ENCODE results near the gene P3H2.

P3H2 gene, protein sequence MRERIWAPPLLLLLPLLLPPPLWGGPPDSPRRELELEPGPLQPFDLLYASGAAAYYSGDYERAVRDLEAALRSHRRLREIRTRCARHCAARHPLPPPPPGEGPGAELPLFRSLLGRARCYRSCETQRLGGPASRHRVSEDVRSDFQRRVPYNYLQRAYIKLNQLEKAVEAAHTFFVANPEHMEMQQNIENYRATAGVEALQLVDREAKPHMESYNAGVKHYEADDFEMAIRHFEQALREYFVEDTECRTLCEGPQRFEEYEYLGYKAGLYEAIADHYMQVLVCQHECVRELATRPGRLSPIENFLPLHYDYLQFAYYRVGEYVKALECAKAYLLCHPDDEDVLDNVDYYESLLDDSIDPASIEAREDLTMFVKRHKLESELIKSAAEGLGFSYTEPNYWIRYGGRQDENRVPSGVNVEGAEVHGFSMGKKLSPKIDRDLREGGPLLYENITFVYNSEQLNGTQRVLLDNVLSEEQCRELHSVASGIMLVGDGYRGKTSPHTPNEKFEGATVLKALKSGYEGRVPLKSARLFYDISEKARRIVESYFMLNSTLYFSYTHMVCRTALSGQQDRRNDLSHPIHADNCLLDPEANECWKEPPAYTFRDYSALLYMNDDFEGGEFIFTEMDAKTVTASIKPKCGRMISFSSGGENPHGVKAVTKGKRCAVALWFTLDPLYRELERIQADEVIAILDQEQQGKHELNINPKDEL

DNA sequence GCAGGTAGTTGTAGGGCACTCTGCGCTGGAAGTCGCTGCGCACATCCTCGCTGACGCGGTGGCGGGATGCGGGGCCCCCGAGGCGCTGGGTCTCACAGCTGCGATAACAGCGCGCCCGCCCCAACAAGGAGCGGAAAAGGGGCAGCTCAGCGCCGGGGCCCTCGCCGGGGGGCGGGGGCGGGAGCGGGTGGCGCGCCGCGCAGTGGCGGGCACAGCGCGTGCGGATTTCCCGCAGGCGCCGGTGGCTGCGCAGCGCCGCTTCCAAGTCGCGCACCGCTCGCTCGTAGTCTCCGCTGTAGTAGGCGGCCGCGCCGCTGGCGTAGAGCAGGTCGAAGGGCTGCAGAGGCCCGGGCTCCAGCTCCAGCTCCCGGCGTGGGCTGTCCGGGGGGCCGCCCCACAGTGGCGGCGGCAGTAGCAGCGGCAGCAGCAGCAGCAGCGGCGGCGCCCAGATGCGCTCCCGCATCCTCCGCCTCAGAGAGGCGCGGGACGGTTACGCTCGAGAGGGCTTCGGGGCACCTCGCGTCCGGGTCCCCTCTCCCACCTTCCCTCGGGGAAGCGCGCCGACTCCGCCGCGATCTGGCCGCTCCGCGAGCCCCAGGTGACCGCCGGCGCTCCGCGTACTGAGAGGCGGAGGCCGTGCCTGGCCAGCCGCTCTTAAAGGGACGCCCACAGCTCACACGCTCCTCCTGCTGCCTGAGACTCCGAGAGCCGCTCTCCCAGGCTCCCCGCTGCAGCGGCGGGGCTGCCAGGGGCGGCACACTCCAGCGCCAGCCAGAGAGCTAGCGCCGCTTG is at the start of gene P3H2:
P3H2 (minus strand) TSS at position 629 of the 792 bp plus-strand sequence; CDS start at position 463, 166 bp downstream.
- TF ChIP-seq, protein P1, sequence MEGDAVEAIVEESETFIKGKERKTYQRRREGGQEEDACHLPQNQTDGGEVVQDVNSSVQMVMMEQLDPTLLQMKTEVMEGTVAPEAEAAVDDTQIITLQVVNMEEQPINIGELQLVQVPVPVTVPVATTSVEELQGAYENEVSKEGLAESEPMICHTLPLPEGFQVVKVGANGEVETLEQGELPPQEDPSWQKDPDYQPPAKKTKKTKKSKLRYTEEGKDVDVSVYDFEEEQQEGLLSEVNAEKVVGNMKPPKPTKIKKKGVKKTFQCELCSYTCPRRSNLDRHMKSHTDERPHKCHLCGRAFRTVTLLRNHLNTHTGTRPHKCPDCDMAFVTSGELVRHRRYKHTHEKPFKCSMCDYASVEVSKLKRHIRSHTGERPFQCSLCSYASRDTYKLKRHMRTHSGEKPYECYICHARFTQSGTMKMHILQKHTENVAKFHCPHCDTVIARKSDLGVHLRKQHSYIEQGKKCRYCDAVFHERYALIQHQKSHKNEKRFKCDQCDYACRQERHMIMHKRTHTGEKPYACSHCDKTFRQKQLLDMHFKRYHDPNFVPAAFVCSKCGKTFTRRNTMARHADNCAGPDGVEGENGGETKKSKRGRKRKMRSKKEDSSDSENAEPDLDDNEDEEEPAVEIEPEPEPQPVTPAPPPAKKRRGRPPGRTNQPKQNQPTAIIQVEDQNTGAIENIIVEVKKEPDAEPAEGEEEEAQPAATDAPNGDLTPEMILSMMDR (IDR thresholded peaks at IDR 0.05; ENCODE audit: control extremely low read depth, extremely low read depth, low read depth, missing control alignments): peak; percentile 46
- CTCF ChIA-PET: interaction anchor here (0.6 to 3.1 kb wide), 15 partner anchors 10 to 159 kb away, joined by 3 to 13 read pairs (median 3); no protein-coding TSS in a partner anchor
- peak; percentile 77 for DNase-seq (ENCODE audit: extremely low spot score)
- POLR2A ChIA-PET: interaction anchor here (1.1 kb wide), 1 partner anchor 42 kb away, joined by 3 read pairs; no protein-coding TSS in a partner anchor

DNA sequence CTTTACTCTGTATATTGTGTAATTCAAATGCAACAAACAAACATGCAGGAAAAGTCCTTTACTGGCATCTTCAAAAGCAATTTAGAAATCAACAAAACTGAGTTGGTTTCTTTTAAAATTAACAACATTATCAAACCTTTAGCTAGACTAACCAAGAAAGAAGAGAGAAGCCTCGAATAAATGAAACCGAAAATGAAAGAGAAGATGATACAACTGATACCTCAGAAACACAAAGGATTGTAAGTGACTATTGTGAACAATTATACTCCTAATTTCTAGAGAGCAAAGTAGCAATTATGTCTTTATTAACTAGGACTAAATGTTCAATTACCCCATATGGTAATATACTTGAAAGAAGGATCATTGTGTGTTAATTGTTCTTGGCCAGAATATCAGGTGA is 49.2 kb upstream of the P3H2 start:
- TF ChIP-seq, protein P1 (IDR thresholded peaks at IDR 0.05; ENCODE audit: control extremely low read depth, extremely low read depth, low read depth, missing control alignments): no peak
- CTCF ChIA-PET: interaction anchor here (1.3 to 1.4 kb wide), 2 partner anchors 17 to 55 kb away, joined by 4 read pairs; no protein-coding TSS in a partner anchor
- POLR2A ChIA-PET: no interaction called here
- DNase-seq (ENCODE audit: extremely low spot score): no peak

DNA sequence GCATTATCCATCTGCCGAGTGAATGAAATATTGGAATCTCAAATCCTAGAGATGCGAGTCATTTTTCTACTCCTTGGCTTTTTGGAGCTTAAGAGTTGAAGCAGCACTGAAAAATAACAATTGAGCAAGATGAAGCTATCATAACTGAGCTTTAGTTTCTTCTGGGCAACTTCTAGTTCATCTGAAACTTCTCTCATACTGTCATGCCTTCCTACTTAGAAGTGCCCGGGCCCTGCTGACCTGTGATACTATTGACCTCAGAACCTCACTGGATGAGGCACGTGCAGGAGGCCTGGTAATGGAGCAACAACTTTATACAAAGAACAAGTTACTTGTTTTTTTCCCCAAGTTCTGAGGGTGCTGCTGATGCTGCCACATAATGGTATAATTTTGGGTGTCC is 48.5 kb upstream of the P3H2 start:
- CTCF ChIA-PET: interaction anchor here (0.8 to 1.7 kb wide), 5 partner anchors 14 to 59 kb away, joined by 3 to 9 read pairs (median 4); no protein-coding TSS in a partner anchor

DNA sequence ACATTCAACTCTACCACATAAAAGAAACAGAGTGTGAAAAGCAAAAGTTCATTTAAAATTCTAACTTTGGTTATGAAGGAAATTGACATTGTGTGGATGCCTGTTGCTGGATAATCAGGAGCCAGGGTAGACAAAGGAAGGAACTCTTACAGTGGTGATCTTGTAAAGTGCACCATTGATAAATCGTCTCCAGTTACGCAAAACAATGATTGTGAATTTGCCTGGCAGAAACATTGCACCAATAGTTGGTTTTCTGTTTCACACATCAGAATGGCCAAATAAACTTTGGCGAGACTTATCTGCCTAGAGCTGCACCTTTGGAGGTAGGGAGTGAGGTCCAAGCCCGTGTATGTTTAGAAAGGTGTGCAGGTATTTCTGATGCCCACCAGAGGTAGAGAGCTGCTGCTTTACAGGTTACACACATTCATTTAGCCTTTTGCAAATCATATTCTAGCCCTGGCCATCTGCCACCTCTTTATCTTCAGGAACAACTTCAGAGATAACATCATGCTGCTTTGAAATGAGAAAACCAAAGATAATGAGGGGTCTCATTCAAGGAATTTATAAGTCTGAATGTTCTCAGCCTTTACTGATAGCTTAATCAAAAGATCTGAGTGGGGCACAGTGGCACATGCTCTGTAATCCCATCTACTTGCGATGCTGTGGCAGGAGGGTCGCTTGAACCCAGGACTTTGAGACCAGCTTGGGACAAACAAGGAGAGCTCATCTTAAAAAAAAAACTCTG is 47.4 kb upstream of the P3H2 start:
- POLR2A ChIA-PET: no interaction called here
- no peak for DNase-seq (ENCODE audit: extremely low spot score)
- TF ChIP-seq, protein P1 (IDR thresholded peaks at IDR 0.05; ENCODE audit: control extremely low read depth, extremely low read depth, low read depth, missing control alignments): no peak
- CTCF ChIA-PET: interaction anchor here (0.9 to 1.7 kb wide), 6 partner anchors 13 to 207 kb away, joined by 3 to 9 read pairs (median 4); no protein-coding TSS in a partner anchor

More for the DNA sequence above, 48.5 kb upstream of the P3H2 start:
- TF ChIP-seq, protein P1 (IDR thresholded peaks at IDR 0.05; ENCODE audit: control extremely low read depth, extremely low read depth, low read depth, missing control alignments): no peak
- DNase-seq (ENCODE audit: extremely low spot score): no peak
- POLR2A ChIA-PET: no interaction called here

DNA sequence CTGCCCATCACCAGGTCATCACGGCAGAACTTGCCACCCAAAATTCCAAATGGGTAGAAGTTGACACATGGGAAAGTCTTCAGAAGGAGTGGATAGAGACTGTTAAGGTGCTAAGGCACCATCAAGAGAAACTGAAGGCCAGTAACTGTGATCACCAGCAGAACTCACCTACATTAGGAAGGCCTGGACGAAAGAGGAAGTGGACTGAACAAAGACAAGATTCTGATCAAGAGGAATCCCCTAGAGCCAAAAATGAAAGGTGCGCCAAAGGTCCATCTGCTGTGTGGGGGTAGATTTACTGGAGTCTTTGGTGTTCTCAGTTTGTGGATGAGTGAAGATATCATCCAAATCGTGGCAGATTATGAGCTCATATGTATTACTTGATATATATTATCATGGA is 46.3 kb upstream of the P3H2 start:
- TF ChIP-seq, protein P1 (IDR thresholded peaks at IDR 0.05; ENCODE audit: control extremely low read depth, extremely low read depth, low read depth, missing control alignments): no peak
- ChIA-PET CTCF (interaction anchor here (1.0 to 1.4 kb wide), 2 partner anchors 24 to 156 kb away, joined by 3 read pairs; partner anchors contain the start of gene CLDN1), POLR2A (no interaction called here)
- DNase-seq (ENCODE audit: extremely low spot score): no peak
